DND-41 (cell line): Measurements from ENCODE around the gene HOXB7.

Experiments used
- ATAC-seq: fragments of 200-7000 bp; cut with Tn5 transposase; 3 replicates; pipeline ENCODE4 v1.9.1; 2021; ENCODE audit warnings: low read depth; ENCODE audit not compliant: insufficient read depth
- DNase-seq: peaks from one replicate; pipeline ENCODE4 v3.0.0-alpha.2; 2020
- H2AFZ ChIP-seq: 2 replicates; pipeline ENCODE4 v1.6.0; 2012; ENCODE audit warnings: low read depth, low read length
- H3K27ac ChIP-seq: 2 replicates; pipeline ENCODE4 v1.5.1; 2012; ENCODE audit warnings: low read length, inconsistent platforms
- H3K27me3 ChIP-seq: fragments of 200-600 bp; sonication (generic); 2 replicates; pipeline ENCODE4 v1.6.0; 2012; ENCODE audit warnings: low read length, mild to moderate bottlenecking, inconsistent platforms; ENCODE audit not compliant: insufficient read depth, poor library complexity
- H3K36me3 ChIP-seq: 2 replicates; pipeline ENCODE4 v1.5.1; 2012; ENCODE audit warnings: low read length, inconsistent platforms; ENCODE audit not compliant: insufficient read depth
- H3K4me1 ChIP-seq: 2 replicates; pipeline ENCODE4 v1.5.1; 2012; ENCODE audit warnings: mild to moderate bottlenecking, low read length; ENCODE audit not compliant: insufficient read depth
- H3K4me2 ChIP-seq: 2 replicates; pipeline ENCODE4 v1.6.0; 2012; ENCODE audit warnings: mild to moderate bottlenecking, moderate library complexity, low read length, inconsistent platforms; ENCODE audit not compliant: insufficient read depth
- H3K4me3 ChIP-seq, 2 experiments: fragments of 200-600 bp in 1 of 2; shearing (Covaris generic) in 1 of 2; 2 replicates each; pipeline ENCODE4 v1.5.1; 2012 to 2016; ENCODE audit warnings: inconsistent platforms in 2 of 2, low read length in 2 of 2, mild to moderate bottlenecking in 2 of 2, low read depth in 1 of 2, moderate library complexity in 1 of 2
- H3K79me2 ChIP-seq: 2 replicates; pipeline ENCODE4 v1.6.0; 2012; ENCODE audit warnings: low read length, inconsistent platforms; ENCODE audit not compliant: insufficient read depth
- H3K9ac ChIP-seq: 2 replicates; pipeline ENCODE4 v1.6.0; 2012; ENCODE audit warnings: low read depth, mild to moderate bottlenecking, inconsistent platforms, low read length, moderate library complexity
- H3K9me3 ChIP-seq: 2 replicates; pipeline ENCODE4 v1.5.1; 2012; ENCODE audit warnings: low read length, moderate library complexity, mild to moderate bottlenecking, inconsistent platforms; ENCODE audit not compliant: insufficient read depth, severe bottlenecking
- H4K20me1 ChIP-seq: 2 replicates; pipeline ENCODE4 v1.6.0; 2012; ENCODE audit warnings: low read length; ENCODE audit not compliant: insufficient read depth
- EZH2 ChIP-seq: IDR thresholded peaks from 3 replicates; pipeline ENCODE4 v1.6.1; 2012; ENCODE audit warnings: borderline replicate concordance, low read depth, mild to moderate bottlenecking, moderate library complexity, low read length, inconsistent platforms; ENCODE audit not compliant: severe bottlenecking
- TF ChIP-seq, protein P1 (sequence below): IDR thresholded peaks from 2 replicates; pipeline ENCODE4 v1.5.1; 2012; ENCODE audit warnings: borderline replicate concordance, low read length, moderate library complexity, mild to moderate bottlenecking; ENCODE audit not compliant: poor library complexity, severe bottlenecking; ENCODE audit errors: extremely low read depth

The HOXB7 gene

DNA sequence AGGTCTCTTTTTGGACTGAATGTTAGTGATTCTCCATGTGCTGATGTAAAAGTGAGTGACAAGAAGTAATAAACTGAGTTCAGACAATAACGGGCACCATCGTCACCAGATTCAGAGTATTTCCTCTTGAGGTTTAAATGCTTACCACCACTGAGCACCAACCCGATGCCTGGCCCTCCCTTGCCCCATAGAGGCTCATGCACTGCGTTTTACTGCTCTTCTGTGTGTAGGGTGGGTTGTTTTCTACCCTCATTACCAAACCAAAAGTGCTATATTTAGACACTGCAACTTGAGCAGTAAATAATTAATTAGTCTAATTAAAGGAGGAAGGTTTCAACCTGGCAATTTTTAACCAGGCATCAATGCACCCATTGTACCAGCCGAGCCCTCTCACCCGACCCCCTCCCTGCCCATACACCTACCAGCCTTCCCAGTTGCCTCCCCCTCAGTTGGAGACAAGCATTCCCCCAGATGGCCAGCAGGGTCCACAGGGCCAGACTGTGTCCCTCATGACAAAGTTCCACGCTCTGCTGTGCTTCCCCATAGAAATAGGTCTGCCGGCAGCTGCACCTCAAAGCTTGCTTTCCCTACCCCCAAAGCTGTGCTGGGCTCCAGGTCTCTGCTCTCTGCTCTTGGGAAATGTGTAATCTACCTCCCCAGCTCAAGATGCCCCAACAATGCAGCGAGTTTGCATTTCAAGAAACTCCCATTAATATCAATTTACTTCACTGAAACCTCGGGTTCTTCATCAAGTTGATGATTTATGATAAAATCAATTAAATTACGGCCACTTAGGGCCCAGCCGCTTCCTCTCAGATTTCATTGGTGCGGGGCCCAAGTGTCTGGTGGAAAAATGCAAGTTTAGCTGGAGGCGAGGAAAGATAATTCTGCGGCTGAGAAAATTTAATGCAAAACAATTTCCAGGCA is 48.7 kb downstream of the HOXB7 start:
- ATAC-seq, result no peak

DNA sequence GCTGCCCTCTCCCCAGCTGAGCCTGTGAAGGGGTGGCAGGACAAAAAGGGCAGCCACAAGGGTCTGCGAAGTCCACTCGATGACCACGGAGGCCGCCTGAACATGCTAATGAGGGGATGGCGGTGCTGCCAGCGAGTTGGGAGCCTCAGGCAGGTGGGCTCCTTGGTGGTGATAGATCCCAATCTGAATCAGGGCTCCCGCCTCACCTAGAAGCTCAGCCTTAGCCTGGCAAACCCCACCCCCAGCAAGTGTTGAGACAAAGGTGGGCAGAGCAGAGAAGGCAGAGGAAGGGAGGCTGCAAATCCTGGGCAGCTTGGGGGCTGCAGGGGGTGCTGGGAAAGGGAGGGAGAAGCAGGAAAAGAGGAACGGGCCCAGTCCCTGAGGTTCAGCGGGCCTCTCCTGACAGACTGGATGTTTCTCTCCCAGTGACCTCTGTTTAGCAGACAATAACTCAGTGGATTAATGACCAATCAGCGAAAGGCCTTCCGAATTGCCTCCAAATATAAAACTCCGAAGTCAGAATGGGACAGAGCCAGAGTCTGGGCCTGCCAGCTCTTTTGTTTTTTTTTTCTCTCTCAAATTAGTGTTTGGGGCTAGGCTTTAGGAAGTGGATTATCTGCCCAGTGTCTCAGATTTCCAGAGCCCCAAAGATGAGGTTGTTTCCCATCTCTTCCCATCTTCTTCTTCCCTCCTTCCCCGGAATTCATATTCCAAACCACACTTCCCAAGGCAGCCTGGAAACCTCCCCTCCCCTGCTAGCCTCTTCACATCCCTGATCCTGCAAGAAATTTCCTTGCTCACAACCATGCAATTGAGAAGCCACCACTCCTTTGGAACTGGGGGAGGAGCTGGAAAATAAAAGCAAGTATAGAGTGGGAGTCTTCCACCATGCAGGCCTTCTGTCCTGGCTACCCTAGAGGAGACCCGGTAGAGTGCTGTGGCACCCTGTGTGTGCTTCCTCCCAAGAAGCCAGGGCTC is 50.7 kb downstream of the HOXB7 start:
- Histone ChIP-seq H3K4me1 (no peaks in the 10 kb centered on the region), H2AFZ (no peak overlapping the region), H3K27me3 (peaks cover 55% of the 10 kb centered on the region), H3K4me3 (no peak overlapping the region), H3K4me2 (no peak overlapping the region), H3K9me3 (no peaks in the 10 kb centered on the region), H4K20me1 (peaks cover 8% of the 10 kb centered on the region; the same call in 1 of the 2 replicates), H3K36me3 (no peaks in the 10 kb centered on the region), H3K9ac (no peak overlapping the region), H3K27ac (no peak overlapping the region), H3K79me2 (no peaks in the 10 kb centered on the region)
- TF ChIP-seq EZH2, result no peak
- TF ChIP-seq, protein P1, sequence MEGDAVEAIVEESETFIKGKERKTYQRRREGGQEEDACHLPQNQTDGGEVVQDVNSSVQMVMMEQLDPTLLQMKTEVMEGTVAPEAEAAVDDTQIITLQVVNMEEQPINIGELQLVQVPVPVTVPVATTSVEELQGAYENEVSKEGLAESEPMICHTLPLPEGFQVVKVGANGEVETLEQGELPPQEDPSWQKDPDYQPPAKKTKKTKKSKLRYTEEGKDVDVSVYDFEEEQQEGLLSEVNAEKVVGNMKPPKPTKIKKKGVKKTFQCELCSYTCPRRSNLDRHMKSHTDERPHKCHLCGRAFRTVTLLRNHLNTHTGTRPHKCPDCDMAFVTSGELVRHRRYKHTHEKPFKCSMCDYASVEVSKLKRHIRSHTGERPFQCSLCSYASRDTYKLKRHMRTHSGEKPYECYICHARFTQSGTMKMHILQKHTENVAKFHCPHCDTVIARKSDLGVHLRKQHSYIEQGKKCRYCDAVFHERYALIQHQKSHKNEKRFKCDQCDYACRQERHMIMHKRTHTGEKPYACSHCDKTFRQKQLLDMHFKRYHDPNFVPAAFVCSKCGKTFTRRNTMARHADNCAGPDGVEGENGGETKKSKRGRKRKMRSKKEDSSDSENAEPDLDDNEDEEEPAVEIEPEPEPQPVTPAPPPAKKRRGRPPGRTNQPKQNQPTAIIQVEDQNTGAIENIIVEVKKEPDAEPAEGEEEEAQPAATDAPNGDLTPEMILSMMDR, result no peak
- ATAC-seq (no peak), DNase-seq (no peak)

More for the DNA sequence above, 48.7 kb downstream of the HOXB7 start:
- peaks cover 52% of the 10 kb centered on the region for H3K27me3 ChIP-seq
- no peak overlapping the region for H2AFZ ChIP-seq
- H3K4me2 ChIP-seq, result no peak overlapping the region
- DNase-seq, result no peak
- H3K9me3 ChIP-seq, result no peaks in the 10 kb centered on the region
- no peak for TF ChIP-seq EZH2
- TF ChIP-seq, protein P1, result no peak
- H3K9ac ChIP-seq, result no peak overlapping the region
- H3K4me3 ChIP-seq, result no peak overlapping the region
- H4K20me1 ChIP-seq, result peaks cover 8% of the 10 kb centered on the region; the same call in 1 of the 2 replicates
- no peak overlapping the region for H3K27ac ChIP-seq
- H3K79me2 ChIP-seq, result no peaks in the 10 kb centered on the region
- H3K4me1 ChIP-seq, result no peaks in the 10 kb centered on the region
- H3K36me3 ChIP-seq, result no peaks in the 10 kb centered on the region

DNA sequence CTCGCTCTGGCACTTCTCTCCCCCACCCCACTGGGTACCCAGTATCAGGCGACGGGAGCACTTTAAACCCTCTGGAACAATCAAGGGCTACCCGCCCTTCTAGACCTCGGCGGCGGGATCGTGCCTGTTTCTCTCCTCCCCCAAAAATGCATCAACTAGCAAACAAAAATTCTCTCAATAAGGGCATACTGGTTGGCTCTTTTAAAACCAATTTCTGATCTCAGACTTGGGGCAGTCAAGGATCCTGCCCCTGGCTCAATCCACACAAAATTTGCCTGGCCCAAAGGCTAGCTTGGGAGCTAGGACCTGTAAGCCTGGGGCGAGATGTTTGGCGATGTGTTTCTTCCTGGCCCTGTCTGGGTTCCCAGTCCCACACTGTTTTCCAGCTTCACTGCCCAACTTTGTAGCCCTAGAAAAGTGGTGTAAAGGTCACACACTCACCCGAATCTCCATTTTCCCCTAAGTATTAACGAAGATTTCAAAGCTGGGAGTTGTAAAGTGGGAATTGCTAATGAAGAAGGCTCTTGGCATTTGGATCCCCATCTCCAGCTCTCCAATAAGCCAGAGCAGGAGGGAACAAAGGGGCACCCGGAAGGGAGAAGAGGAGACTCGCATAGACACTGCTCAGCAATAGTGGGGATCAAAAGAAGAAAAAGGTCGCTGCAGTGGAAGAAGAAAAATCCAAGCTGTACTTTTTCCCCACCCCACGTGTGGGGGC is 51.5 kb downstream of the HOXB7 start:
- Histone ChIP-seq H3K4me1 (no peaks in the 10 kb centered on the region), H3K79me2 (no peaks in the 10 kb centered on the region), H3K36me3 (no peaks in the 10 kb centered on the region), H3K9me3 (no peaks in the 10 kb centered on the region), H3K27me3 (peaks cover 55% of the 10 kb centered on the region), H3K9ac (no peak overlapping the region), H3K4me2 (no peak overlapping the region), H3K27ac (no peak overlapping the region), H3K4me3 (no peak overlapping the region), H4K20me1 (peaks cover 8% of the 10 kb centered on the region; the same call in 1 of the 2 replicates), H2AFZ (no peak overlapping the region)
- TF ChIP-seq, protein P1, result no peak
- no peak for TF ChIP-seq EZH2
- no peak for DNase-seq
- ATAC-seq, result no peak
